Measurements from ENCODE around the gene CCT5. TPM values are rescaled to one million over a fixed set of nuclear protein-coding genes. Genes with fewer than 3 reads are reported as not detected.

CCT5 gene
- total RNA-seq, 2 experiments from 2014 or later = 224 to 241 TPM

DNA sequence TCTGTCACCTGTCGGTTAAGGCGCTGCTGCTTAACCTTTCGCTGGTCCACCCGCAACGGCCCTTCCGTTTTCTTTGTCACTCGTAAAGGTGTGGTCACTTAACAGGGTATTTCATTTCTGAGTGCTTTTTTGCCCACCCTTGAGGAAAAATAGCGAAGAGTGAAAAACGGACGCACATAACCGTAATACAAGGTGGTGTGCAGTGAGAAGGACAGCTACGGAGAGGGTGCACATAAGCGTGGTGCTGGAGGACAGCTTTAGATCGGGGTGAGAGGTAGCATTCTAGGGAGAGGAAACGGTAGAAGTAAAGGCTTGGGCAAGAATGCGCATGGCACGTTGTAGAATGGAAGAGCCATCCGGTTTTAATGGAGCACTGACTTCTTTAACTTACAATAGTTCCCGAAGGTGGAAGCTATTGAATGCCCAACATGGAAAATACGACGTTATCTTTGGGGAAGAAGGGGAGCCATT, 761 bp downstream of the CCT5 start:
- DNase-seq = peak; percentile 39
- ChIA-PET POLR2A (interaction anchor here (0.6 kb wide), 1 partner anchor 93 kb away, joined by 4 read pairs; no protein-coding TSS in a partner anchor), CTCF (interaction anchor here (1.2 kb wide), 1 partner anchor 33 kb away, joined by 4 read pairs; no protein-coding TSS in a partner anchor)
- H3K27me3 Mint-ChIP-seq = no peaks in the 10 kb centered on the region
- H3K4me1 Mint-ChIP-seq = peaks cover 60% of the 10 kb centered on the region
- H3K36me3 Mint-ChIP-seq (ENCODE audit: low read depth) = peaks cover 36% of the 10 kb centered on the region
- peak overlapping the region; percentile 100 for H3K27ac Mint-ChIP-seq
- H3K4me3 Mint-ChIP-seq = peak overlapping the region; percentile 86
- no peaks in the 10 kb centered on the region for H3K9me3 Mint-ChIP-seq

GRCh38 chr5:10251405-10251804, 1.3 kb downstream of the CCT5 start:
- CTCF ChIA-PET = interaction anchor here (1.2 kb wide), 1 partner anchor 32 kb away, joined by 4 read pairs; no protein-coding TSS in a partner anchor
- Mint-ChIP-seq H3K9me3 (no peaks in the 10 kb centered on the region), H3K27ac (peak overlapping the region; percentile 100), H3K36me3 (ENCODE audit: low read depth) (peaks cover 41% of the 10 kb centered on the region), H3K27me3 (no peaks in the 10 kb centered on the region), H3K4me3 (peak overlapping the region; percentile 86), H3K4me1 (peaks cover 63% of the 10 kb centered on the region)
- DNase-seq = no peak
- POLR2A ChIA-PET = interaction anchor here (0.6 kb wide), 1 partner anchor 93 kb away, joined by 4 read pairs; no protein-coding TSS in a partner anchor

DNA sequence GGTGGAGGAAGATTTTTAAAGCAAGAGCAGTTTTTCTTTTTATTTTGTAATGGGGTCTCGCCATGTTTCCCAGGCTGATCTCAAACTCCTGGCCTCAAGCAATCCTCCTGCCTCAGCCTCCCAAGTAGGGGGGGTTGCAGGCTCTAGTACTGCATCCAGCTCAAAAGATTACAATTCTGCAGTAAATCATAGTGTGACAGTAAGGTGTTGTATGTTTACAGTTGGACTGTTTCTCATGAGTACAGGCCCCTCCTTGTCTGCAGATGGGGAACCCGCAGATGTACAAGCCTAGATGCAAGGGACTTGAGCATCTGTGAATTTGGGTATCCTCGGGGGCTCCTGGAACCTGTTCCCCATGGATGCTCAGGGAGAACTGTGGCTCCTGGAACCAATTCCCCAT, 3.3 kb downstream of the CCT5 start:
- no peak for DNase-seq
- Mint-ChIP-seq H3K4me1 (peaks cover 52% of the 10 kb centered on the region), H3K9me3 (no peaks in the 10 kb centered on the region), H3K27ac (no peak overlapping the region), H3K36me3 (ENCODE audit: low read depth) (peaks cover 55% of the 10 kb centered on the region), H3K4me3 (no peak overlapping the region), H3K27me3 (no peaks in the 10 kb centered on the region)
- ChIA-PET POLR2A (no interaction called here), CTCF (interaction anchor here (0.7 kb wide), 1 partner anchor 444 kb away, joined by 4 read pairs; no protein-coding TSS in a partner anchor)

- Mint-ChIP-seq H3K27ac (no peak overlapping the region), H3K4me1 (peaks cover 45% of the 10 kb centered on the region), H3K9me3 (no peaks in the 10 kb centered on the region), H3K36me3 (ENCODE audit: low read depth) (peaks cover 64% of the 10 kb centered on the region), H3K27me3 (no peaks in the 10 kb centered on the region), H3K4me3 (no peak overlapping the region)
- no peak for DNase-seq
- CTCF ChIA-PET = interaction anchor here (1.3 kb wide), 1 partner anchor 9 kb away, joined by 4 read pairs; no protein-coding TSS in a partner anchor
- POLR2A ChIA-PET = no interaction called here
Observed at GRCh38 chr5:10254686-10255085, 4.6 kb downstream of the CCT5 start.

DNA sequence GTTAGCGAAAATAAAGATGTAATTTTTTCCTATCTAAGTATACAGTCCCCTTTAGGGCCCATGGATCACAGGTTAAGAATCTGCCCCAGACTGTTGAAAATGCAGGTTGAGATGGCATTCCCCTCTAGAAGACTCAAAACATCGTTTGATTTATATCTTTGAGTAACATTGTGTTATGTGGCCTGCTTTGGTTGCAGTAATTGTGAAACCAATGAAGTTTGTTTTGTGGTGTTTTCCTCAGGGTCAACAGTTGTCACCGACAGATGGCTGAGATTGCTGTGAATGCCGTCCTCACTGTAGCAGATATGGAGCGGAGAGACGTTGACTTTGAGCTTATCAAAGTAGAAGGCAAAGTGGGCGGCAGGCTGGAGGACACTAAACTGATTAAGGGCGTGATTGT, 7.8 kb downstream of the CCT5 start:
- Mint-ChIP-seq H3K27ac (no peak overlapping the region), H3K4me3 (no peak overlapping the region), H3K4me1 (peaks cover 35% of the 10 kb centered on the region), H3K27me3 (no peaks in the 10 kb centered on the region), H3K9me3 (no peaks in the 10 kb centered on the region), H3K36me3 (ENCODE audit: low read depth) (peaks cover 74% of the 10 kb centered on the region)
- POLR2A ChIA-PET = no interaction called here
- CTCF ChIA-PET = no interaction called here
- no peak for DNase-seq

DNA sequence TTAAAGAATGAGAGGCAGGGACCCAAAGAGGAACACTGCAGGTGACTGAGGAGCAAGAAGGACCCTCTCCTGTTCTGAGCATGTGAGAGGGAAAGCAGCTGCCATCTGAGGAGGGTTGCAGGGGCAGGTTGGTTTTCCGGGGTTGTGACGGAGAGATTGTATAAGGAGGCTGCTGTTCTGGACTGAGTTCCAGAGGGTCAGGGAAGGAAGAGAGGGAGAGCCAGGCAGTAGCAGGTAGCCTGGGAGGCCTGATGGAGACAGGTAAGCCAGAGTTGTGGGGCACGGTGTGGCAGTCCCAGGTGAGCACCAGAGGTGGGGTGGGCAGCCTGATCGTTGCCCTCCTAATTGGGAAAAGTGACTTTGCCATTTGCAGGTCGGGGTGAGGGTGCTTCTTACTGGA, 9.8 kb downstream of the CCT5 start:
- Mint-ChIP-seq H3K36me3 (ENCODE audit: low read depth) (peaks cover 86% of the 10 kb centered on the region), H3K27me3 (no peaks in the 10 kb centered on the region), H3K4me1 (peaks cover 20% of the 10 kb centered on the region), H3K27ac (no peak overlapping the region), H3K4me3 (no peak overlapping the region), H3K9me3 (no peaks in the 10 kb centered on the region)
- no peak for DNase-seq
- ChIA-PET POLR2A (no interaction called here), CTCF (no interaction called here)

- H3K4me3 Mint-ChIP-seq = no peak overlapping the region
- H3K9me3 Mint-ChIP-seq = no peaks in the 10 kb centered on the region
- no peak overlapping the region for H3K27ac Mint-ChIP-seq
- peaks cover 86% of the 10 kb centered on the region for H3K36me3 Mint-ChIP-seq (ENCODE audit: low read depth)
- DNase-seq = no peak
- H3K27me3 Mint-ChIP-seq = no peaks in the 10 kb centered on the region
- ChIA-PET CTCF (no interaction called here), POLR2A (no interaction called here)
- H3K4me1 Mint-ChIP-seq = peaks cover 12% of the 10 kb centered on the region
Observed at GRCh38 chr5:10261065-10261464, 11.0 kb downstream of the CCT5 start.

GRCh38 chr5:10262121-10262774, 12.2 kb downstream of the CCT5 start:
- Mint-ChIP-seq H3K4me1 (peaks cover 11% of the 10 kb centered on the region), H3K27ac (no peak overlapping the region), H3K36me3 (ENCODE audit: low read depth) (peaks cover 83% of the 10 kb centered on the region), H3K4me3 (no peak overlapping the region), H3K9me3 (no peaks in the 10 kb centered on the region), H3K27me3 (no peaks in the 10 kb centered on the region)
- CTCF ChIA-PET = no interaction called here
- no peak for DNase-seq
- POLR2A ChIA-PET = no interaction called here

DNA sequence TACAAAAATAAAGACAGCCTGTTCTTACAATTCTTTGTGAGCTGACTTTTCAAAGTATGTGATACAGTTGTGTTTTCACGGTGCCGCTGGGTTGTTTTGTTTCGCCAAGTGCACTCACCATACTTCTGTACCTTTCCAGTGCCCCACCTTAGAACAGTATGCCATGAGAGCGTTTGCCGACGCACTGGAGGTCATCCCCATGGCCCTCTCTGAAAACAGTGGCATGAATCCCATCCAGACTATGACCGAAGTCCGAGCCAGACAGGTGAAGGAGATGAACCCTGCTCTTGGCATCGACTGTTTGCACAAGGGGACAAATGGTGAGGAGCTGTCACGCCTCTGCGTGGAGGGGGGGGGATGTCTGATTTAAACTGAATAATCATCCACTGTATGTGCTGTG, 12.9 kb downstream of the CCT5 start:
- Mint-ChIP-seq H3K4me3 (no peak overlapping the region), H3K27me3 (no peaks in the 10 kb centered on the region), H3K36me3 (ENCODE audit: low read depth) (peaks cover 75% of the 10 kb centered on the region), H3K9me3 (no peaks in the 10 kb centered on the region), H3K4me1 (peaks cover 9% of the 10 kb centered on the region), H3K27ac (no peak overlapping the region)
- CTCF ChIA-PET = interaction anchor here (1.6 to 3.3 kb wide), 2 partner anchors 8 to 21 kb away, joined by 4 to 19 read pairs; no protein-coding TSS in a partner anchor
- POLR2A ChIA-PET = interaction anchor here (0.6 kb wide), 1 partner anchor 10 kb away, joined by 4 read pairs; no protein-coding TSS in a partner anchor
- DNase-seq = no peak

DNA sequence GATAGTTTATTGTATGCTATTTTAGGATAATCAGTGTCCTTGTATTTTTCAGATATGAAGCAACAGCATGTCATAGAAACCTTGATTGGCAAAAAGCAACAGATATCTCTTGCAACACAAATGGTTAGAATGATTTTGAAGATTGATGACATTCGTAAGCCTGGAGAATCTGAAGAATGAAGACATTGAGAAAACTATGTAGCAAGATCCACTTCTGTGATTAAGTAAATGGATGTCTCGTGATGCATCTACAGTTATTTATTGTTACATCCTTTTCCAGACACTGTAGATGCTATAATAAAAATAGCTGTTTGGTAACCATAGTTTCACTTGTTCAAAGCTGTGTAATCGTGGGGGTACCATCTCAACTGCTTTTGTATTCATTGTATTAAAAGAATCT, 14.5 kb downstream of the CCT5 start:
- ChIA-PET CTCF (interaction anchor here (1.6 to 3.3 kb wide), 2 partner anchors 10 to 19 kb away, joined by 4 to 19 read pairs; no protein-coding TSS in a partner anchor), POLR2A (interaction anchor here (0.6 kb wide), 1 partner anchor 152 kb away, joined by 3 read pairs; no protein-coding TSS in a partner anchor)
- no peak overlapping the region for H3K4me3 Mint-ChIP-seq
- H3K27me3 Mint-ChIP-seq = no peaks in the 10 kb centered on the region
- DNase-seq = no peak
- peaks cover 6% of the 10 kb centered on the region for H3K4me1 Mint-ChIP-seq
- H3K27ac Mint-ChIP-seq = peak overlapping the region; percentile 47
- no peaks in the 10 kb centered on the region for H3K9me3 Mint-ChIP-seq
- peaks cover 63% of the 10 kb centered on the region for H3K36me3 Mint-ChIP-seq (ENCODE audit: low read depth)

DNA sequence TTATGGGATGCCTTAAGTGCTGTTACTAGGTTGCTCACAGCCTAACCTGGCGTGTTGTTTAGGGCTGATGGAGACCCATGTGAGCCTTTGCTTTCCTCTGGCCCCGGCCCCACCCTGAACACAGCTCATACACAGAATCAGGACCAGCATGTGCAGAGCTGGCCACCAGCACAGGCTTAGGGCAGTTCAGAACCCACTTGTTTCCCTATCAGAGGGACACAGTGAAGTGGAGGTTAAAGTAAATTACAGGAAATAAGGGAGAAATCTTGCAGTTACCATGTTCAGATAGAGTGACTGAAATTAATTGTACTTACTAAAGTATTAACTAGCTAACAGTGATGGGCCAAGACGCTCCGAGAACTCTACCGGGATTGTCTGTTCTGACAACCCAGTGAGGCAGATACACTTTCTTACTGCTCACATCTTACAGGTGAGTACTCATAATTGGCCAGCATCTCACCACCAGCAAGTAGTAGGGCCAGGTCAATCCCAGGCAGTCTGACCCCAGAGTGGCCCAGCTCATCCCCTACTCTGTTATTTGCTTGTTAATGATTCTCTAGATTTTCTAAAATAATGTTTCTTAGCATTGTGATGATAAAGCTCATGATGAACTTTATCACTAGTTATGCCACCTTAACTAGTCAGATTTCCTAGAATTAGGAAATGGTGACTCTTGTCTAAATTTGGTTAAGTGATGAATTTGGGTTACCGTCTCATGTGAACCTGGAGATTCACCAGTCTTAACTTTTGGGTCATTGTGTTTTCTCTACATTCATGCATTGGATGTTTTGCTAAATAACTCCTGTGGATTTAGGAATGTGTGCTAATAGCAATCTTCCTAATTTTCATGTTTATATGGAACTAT, 15.4 kb downstream of the CCT5 start:
- CTCF ChIA-PET = interaction anchor here (0.7 to 3.3 kb wide), 3 partner anchors 15 to 99 kb away, joined by 3 to 19 read pairs (median 3); no protein-coding TSS in a partner anchor

GRCh38 chr5:10266137-10266536, 16.1 kb downstream of the CCT5 start:
- Mint-ChIP-seq H3K36me3 (ENCODE audit: low read depth) (peaks cover 48% of the 10 kb centered on the region), H3K27ac (no peak overlapping the region), H3K4me1 (peaks cover 6% of the 10 kb centered on the region), H3K27me3 (no peaks in the 10 kb centered on the region), H3K4me3 (no peak overlapping the region), H3K9me3 (no peaks in the 10 kb centered on the region)
- POLR2A ChIA-PET = no interaction called here
- no peak for DNase-seq
- CTCF ChIA-PET = interaction anchor here (0.7 to 3.3 kb wide), 3 partner anchors 14 to 98 kb away, joined by 3 to 19 read pairs (median 3); no protein-coding TSS in a partner anchor

More for the DNA sequence above, 15.4 kb downstream of the CCT5 start:
- peaks cover 54% of the 10 kb centered on the region for H3K36me3 Mint-ChIP-seq (ENCODE audit: low read depth)
- no peak for DNase-seq
- POLR2A ChIA-PET = interaction anchor here (0.6 kb wide), 1 partner anchor 151 kb away, joined by 3 read pairs; no protein-coding TSS in a partner anchor
- H3K27ac Mint-ChIP-seq = no peak overlapping the region
- peaks cover 4% of the 10 kb centered on the region for H3K4me1 Mint-ChIP-seq
- no peaks in the 10 kb centered on the region for H3K9me3 Mint-ChIP-seq
- H3K4me3 Mint-ChIP-seq = no peak overlapping the region
- no peaks in the 10 kb centered on the region for H3K27me3 Mint-ChIP-seq

- DNase-seq = no peak
- Mint-ChIP-seq H3K36me3 (ENCODE audit: low read depth) (peaks cover 45% of the 10 kb centered on the region), H3K4me1 (peaks cover 6% of the 10 kb centered on the region), H3K4me3 (no peak overlapping the region), H3K27ac (peak overlapping the region; percentile 25), H3K9me3 (no peaks in the 10 kb centered on the region), H3K27me3 (peaks cover 2% of the 10 kb centered on the region)
- POLR2A ChIA-PET = no interaction called here
- CTCF ChIA-PET = no interaction called here
Observed at GRCh38 chr5:10266839-10267238, 16.8 kb downstream of the CCT5 start.
